ENCODE data around the gene KAZN.

Gene KAZN

GRCh38 chr1:14999441-14999840 lies 401.0 kb downstream of the KAZN start:
- no peak for DNase-seq

- no peak for DNase-seq
Measured at GRCh38 chr1:15000030-15000429, 401.5 kb downstream of the KAZN start.

- no peak for DNase-seq
Measured at GRCh38 chr1:15000671-15001070, 402.2 kb downstream of the KAZN start.

GRCh38 chr1:15001317-15001915 lies 402.9 kb downstream of the KAZN start:
- no peak for DNase-seq

- no peak for DNase-seq
Measured at GRCh38 chr1:15002325-15002724, 403.8 kb downstream of the KAZN start.

GRCh38 chr1:15004396-15004795 lies 405.9 kb downstream of the KAZN start:
- DNase-seq: no peak

- DNase-seq: no peak
Measured at GRCh38 chr1:15005116-15005515, 406.6 kb downstream of the KAZN start.

GRCh38 chr1:15007368-15007767 lies 408.9 kb downstream of the KAZN start:
- DNase-seq: no peak

GRCh38 chr1:15007842-15008241 lies 409.4 kb downstream of the KAZN start:
- no peak for DNase-seq

- DNase-seq: no peak
Measured at GRCh38 chr1:15008783-15009729, 410.6 kb downstream of the KAZN start.

- DNase-seq: no peak
Measured at GRCh38 chr1:15011160-15011559, 412.7 kb downstream of the KAZN start.

- DNase-seq: no peak
Measured at GRCh38 chr1:15011661-15012060, 413.2 kb downstream of the KAZN start.

- no peak for DNase-seq
Measured at GRCh38 chr1:15012822-15013221, 414.3 kb downstream of the KAZN start.

- no peak for DNase-seq
Measured at GRCh38 chr1:15013767-15014166, 415.3 kb downstream of the KAZN start.

GRCh38 chr1:15014516-15014915 lies 416.0 kb downstream of the KAZN start:
- no peak for DNase-seq

- DNase-seq: no peak
Measured at GRCh38 chr1:15016001-15016400, 417.5 kb downstream of the KAZN start.

- DNase-seq: no peak
Measured at GRCh38 chr1:15016526-15016925, 418.0 kb downstream of the KAZN start.

GRCh38 chr1:15017120-15017519 lies 418.6 kb downstream of the KAZN start:
- no peak for DNase-seq

- no peak for DNase-seq
Measured at GRCh38 chr1:15018767-15019166, 420.3 kb downstream of the KAZN start.

- DNase-seq: no peak
Measured at GRCh38 chr1:15020943-15021745, 422.7 kb downstream of the KAZN start.

GRCh38 chr1:15022048-15022447 lies 423.6 kb downstream of the KAZN start:
- no peak for DNase-seq

- no peak for DNase-seq
Measured at GRCh38 chr1:15023205-15023604, 424.7 kb downstream of the KAZN start.

- no peak for DNase-seq
Measured at GRCh38 chr1:15023976-15024375, 425.5 kb downstream of the KAZN start.

- DNase-seq: no peak
Measured at GRCh38 chr1:15026117-15026489, 427.6 kb downstream of the KAZN start.

Measured in NCI-H1092 (cell line).